Measurements from ENCODE around the gene HSD17B2.

HSD17B2 gene

GRCh38 chr16:82050506-82050905, 15.5 kb downstream of the HSD17B2 start:
- Histone ChIP-seq H2BK5ac (ENCODE audit: low read depth, low read length, poor library complexity) (no peak overlapping the region), H3K4me1 (ENCODE audit: control insufficient read depth in 1 of 2, insufficient read depth in 2 of 2, low read length in 2 of 2) (no peaks in the 10 kb centered on the region), H4K12ac (ENCODE audit: low read depth, low read length) (no peak overlapping the region), H3K79me1 (ENCODE audit: low read length) (no peaks in the 10 kb centered on the region), H4K8ac (ENCODE audit: low read depth, low read length) (no peak overlapping the region), H3K18ac (ENCODE audit: low read length) (no peak overlapping the region), H3K4ac (ENCODE audit: low read depth, low read length) (no peak overlapping the region), H3K27ac (ENCODE audit: low read depth, low read length) (no peak overlapping the region), H3K23ac (ENCODE audit: low read length) (no peak overlapping the region), H3K79me2 (ENCODE audit: control insufficient read depth, insufficient read depth, low read length, poor library complexity) (no peaks in the 10 kb centered on the region), H2BK12ac (ENCODE audit: low read length) (no peak overlapping the region), H3K36me3 (ENCODE audit: control insufficient read depth in 1 of 2, insufficient read depth in 2 of 2, low read length in 2 of 2) (no peaks in the 10 kb centered on the region), H3K14ac (ENCODE audit: low read length) (no peak overlapping the region), H3K4me3 (ENCODE audit: low read depth, low read length) (no peak overlapping the region), H3K4me2 (ENCODE audit: low read length) (no peak overlapping the region), H3K9me3 (ENCODE audit: insufficient read depth, low read depth, low read length) (no peaks in the 10 kb centered on the region), H2BK120ac (ENCODE audit: insufficient read depth, low read length, poor library complexity) (no peak overlapping the region), H3K9ac (ENCODE audit: low read length) (no peak overlapping the region), H3K27me3 (ENCODE audit: insufficient read depth, low read length) (no peaks in the 10 kb centered on the region), H4K91ac (ENCODE audit: low read depth, low read length) (no peak overlapping the region), H2AK5ac (ENCODE audit: low read length) (no peak overlapping the region), H2AFZ (ENCODE audit: insufficient read depth, low read length, poor library complexity) (no peak overlapping the region)
- DNase-seq: no peak
- WGBS (ENCODE audit: extremely low coverage, insufficient coverage, insufficient read length): no CpG with 5 or more reads among the region's 3 CpGs

GRCh38 chr16:82050909-82051357, 15.9 kb downstream of the HSD17B2 start:
- H2BK120ac ChIP-seq (ENCODE audit: insufficient read depth, low read length, poor library complexity): no peak overlapping the region
- no peak overlapping the region for H3K18ac ChIP-seq (ENCODE audit: low read length)
- no peaks in the 10 kb centered on the region for H3K9me3 ChIP-seq (ENCODE audit: insufficient read depth, low read depth, low read length)
- H2BK5ac ChIP-seq (ENCODE audit: low read depth, low read length, poor library complexity): no peak overlapping the region
- no peak overlapping the region for H3K4ac ChIP-seq (ENCODE audit: low read depth, low read length)
- H3K27me3 ChIP-seq (ENCODE audit: insufficient read depth, low read length): no peaks in the 10 kb centered on the region
- no peak overlapping the region for H2BK12ac ChIP-seq (ENCODE audit: low read length)
- whole genome bisulfite sequencing (ENCODE audit: extremely low coverage, insufficient coverage, insufficient read length): no CpG with 5 or more reads among the region's 4 CpGs
- H3K14ac ChIP-seq (ENCODE audit: low read length): no peak overlapping the region
- H3K4me3 ChIP-seq (ENCODE audit: low read depth, low read length): no peak overlapping the region
- H3K9ac ChIP-seq (ENCODE audit: low read length): no peak overlapping the region
- H3K4me1 ChIP-seq (ENCODE audit: control insufficient read depth in 1 of 2, insufficient read depth in 2 of 2, low read length in 2 of 2): no peaks in the 10 kb centered on the region
- no peak overlapping the region for H4K12ac ChIP-seq (ENCODE audit: low read depth, low read length)
- no peaks in the 10 kb centered on the region for H3K79me2 ChIP-seq (ENCODE audit: control insufficient read depth, insufficient read depth, low read length, poor library complexity)
- H2AFZ ChIP-seq (ENCODE audit: insufficient read depth, low read length, poor library complexity): no peak overlapping the region
- H3K79me1 ChIP-seq (ENCODE audit: low read length): no peaks in the 10 kb centered on the region
- DNase-seq: no peak
- H4K8ac ChIP-seq (ENCODE audit: low read depth, low read length): no peak overlapping the region
- no peak overlapping the region for H2AK5ac ChIP-seq (ENCODE audit: low read length)
- no peak overlapping the region for H3K27ac ChIP-seq (ENCODE audit: low read depth, low read length)
- H3K36me3 ChIP-seq (ENCODE audit: control insufficient read depth in 1 of 2, insufficient read depth in 2 of 2, low read length in 2 of 2): no peaks in the 10 kb centered on the region
- no peak overlapping the region for H3K4me2 ChIP-seq (ENCODE audit: low read length)
- no peak overlapping the region for H3K23ac ChIP-seq (ENCODE audit: low read length)
- H4K91ac ChIP-seq (ENCODE audit: low read depth, low read length): no peak overlapping the region

GRCh38 chr16:82051656-82052055, 16.6 kb downstream of the HSD17B2 start:
- Histone ChIP-seq H3K4ac (ENCODE audit: low read depth, low read length) (no peak overlapping the region), H2BK5ac (ENCODE audit: low read depth, low read length, poor library complexity) (no peak overlapping the region), H2BK12ac (ENCODE audit: low read length) (no peak overlapping the region), H3K4me3 (ENCODE audit: low read depth, low read length) (no peak overlapping the region), H2BK120ac (ENCODE audit: insufficient read depth, low read length, poor library complexity) (no peak overlapping the region), H3K14ac (ENCODE audit: low read length) (no peak overlapping the region), H4K91ac (ENCODE audit: low read depth, low read length) (no peak overlapping the region), H3K79me2 (ENCODE audit: control insufficient read depth, insufficient read depth, low read length, poor library complexity) (no peaks in the 10 kb centered on the region), H3K79me1 (ENCODE audit: low read length) (no peaks in the 10 kb centered on the region), H4K8ac (ENCODE audit: low read depth, low read length) (no peak overlapping the region), H3K4me2 (ENCODE audit: low read length) (no peak overlapping the region), H3K18ac (ENCODE audit: low read length) (no peak overlapping the region), H3K4me1 (ENCODE audit: control insufficient read depth in 1 of 2, insufficient read depth in 2 of 2, low read length in 2 of 2) (no peaks in the 10 kb centered on the region), H2AFZ (ENCODE audit: insufficient read depth, low read length, poor library complexity) (no peak overlapping the region), H3K23ac (ENCODE audit: low read length) (no peak overlapping the region), H3K27ac (ENCODE audit: low read depth, low read length) (no peak overlapping the region), H2AK5ac (ENCODE audit: low read length) (no peak overlapping the region), H4K12ac (ENCODE audit: low read depth, low read length) (no peak overlapping the region), H3K27me3 (ENCODE audit: insufficient read depth, low read length) (no peaks in the 10 kb centered on the region), H3K9me3 (ENCODE audit: insufficient read depth, low read depth, low read length) (no peaks in the 10 kb centered on the region), H3K36me3 (ENCODE audit: control insufficient read depth in 1 of 2, insufficient read depth in 2 of 2, low read length in 2 of 2) (no peaks in the 10 kb centered on the region), H3K9ac (ENCODE audit: low read length) (no peak overlapping the region)
- WGBS (ENCODE audit: extremely low coverage, insufficient coverage, insufficient read length): no CpG with 5 or more reads among the region's 5 CpGs
- no peak for DNase-seq

DNA sequence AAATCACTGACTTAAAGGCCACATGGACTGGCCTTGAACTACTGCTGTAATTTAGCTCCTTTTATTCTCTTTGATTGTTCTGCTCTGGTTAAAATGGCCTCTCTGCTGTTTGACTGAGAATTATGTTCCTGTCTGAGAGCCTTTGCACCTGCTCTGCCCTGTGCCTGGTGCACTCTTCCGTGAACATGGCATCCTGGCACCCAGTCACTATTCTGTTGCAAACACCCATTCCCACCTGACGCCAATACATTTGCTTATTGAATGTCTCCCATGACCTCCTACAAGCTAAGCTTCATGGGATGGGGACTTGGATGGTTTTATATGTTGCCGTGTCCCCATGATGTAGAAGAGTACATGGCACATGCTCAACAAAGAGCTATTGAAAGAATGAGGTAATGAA, 20.1 kb downstream of the HSD17B2 start:
- Histone ChIP-seq H3K4me3 (ENCODE audit: low read depth, low read length) (no peak overlapping the region), H2BK5ac (ENCODE audit: low read depth, low read length, poor library complexity) (no peak overlapping the region), H4K91ac (ENCODE audit: low read depth, low read length) (no peak overlapping the region), H3K27ac (ENCODE audit: low read depth, low read length) (no peak overlapping the region), H3K79me2 (ENCODE audit: control insufficient read depth, insufficient read depth, low read length, poor library complexity) (no peaks in the 10 kb centered on the region), H3K27me3 (ENCODE audit: insufficient read depth, low read length) (no peaks in the 10 kb centered on the region), H3K14ac (ENCODE audit: low read length) (no peak overlapping the region), H3K4me1 (ENCODE audit: control insufficient read depth in 1 of 2, insufficient read depth in 2 of 2, low read length in 2 of 2) (no peaks in the 10 kb centered on the region), H3K4ac (ENCODE audit: low read depth, low read length) (no peak overlapping the region), H3K23ac (ENCODE audit: low read length) (no peak overlapping the region), H4K8ac (ENCODE audit: low read depth, low read length) (no peak overlapping the region), H3K18ac (ENCODE audit: low read length) (no peak overlapping the region), H2BK12ac (ENCODE audit: low read length) (no peak overlapping the region), H2AFZ (ENCODE audit: insufficient read depth, low read length, poor library complexity) (no peak overlapping the region), H3K4me2 (ENCODE audit: low read length) (no peak overlapping the region), H4K12ac (ENCODE audit: low read depth, low read length) (no peak overlapping the region), H2AK5ac (ENCODE audit: low read length) (no peak overlapping the region), H2BK120ac (ENCODE audit: insufficient read depth, low read length, poor library complexity) (no peak overlapping the region), H3K36me3 (ENCODE audit: control insufficient read depth in 1 of 2, insufficient read depth in 2 of 2, low read length in 2 of 2) (no peaks in the 10 kb centered on the region), H3K9ac (ENCODE audit: low read length) (no peak overlapping the region), H3K9me3 (ENCODE audit: insufficient read depth, low read depth, low read length) (no peaks in the 10 kb centered on the region), H3K79me1 (ENCODE audit: low read length) (no peaks in the 10 kb centered on the region)
- DNase-seq: no peak
- WGBS (ENCODE audit: extremely low coverage, insufficient coverage, insufficient read length): no CpG with 5 or more reads among the region's 3 CpGs
